Measurements from ENCODE around the gene PRKAG1.

Gene PRKAG1

DNA sequence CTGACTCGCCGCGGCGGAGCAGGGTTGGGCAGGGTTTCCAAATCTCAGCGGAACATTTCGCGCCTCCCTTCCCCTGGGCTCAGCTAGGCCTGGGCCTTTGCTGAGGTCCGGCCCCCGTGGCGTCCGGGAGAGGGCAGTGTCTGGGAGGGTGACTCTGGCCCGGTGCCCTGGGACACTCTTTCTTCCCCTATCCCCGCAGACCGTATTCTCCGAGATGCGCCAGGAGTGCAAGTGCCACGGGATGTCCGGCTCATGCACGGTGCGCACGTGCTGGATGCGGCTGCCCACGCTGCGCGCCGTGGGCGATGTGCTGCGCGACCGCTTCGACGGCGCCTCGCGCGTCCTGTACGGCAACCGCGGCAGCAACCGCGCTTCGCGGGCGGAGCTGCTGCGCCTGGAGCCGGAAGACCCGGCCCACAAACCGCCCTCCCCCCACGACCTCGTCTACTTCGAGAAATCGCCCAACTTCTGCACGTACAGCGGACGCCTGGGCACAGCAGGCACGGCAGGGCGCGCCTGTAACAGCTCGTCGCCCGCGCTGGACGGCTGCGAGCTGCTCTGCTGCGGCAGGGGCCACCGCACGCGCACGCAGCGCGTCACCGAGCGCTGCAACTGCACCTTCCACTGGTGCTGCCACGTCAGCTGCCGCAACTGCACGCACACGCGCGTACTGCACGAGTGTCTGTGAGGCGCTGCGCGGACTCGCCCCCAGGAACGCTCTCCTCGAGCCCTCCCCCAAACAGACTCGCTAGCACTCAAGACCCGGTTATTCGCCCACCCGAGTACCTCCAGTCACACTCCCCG, 37.4 kb downstream of the PRKAG1 start:
- TF ChIP-seq POLR2A (IDR thresholded peaks at IDR 0.05; ENCODE audit: low read depth, low read length) = no peak
- no peak for FAIRE-seq

DNA sequence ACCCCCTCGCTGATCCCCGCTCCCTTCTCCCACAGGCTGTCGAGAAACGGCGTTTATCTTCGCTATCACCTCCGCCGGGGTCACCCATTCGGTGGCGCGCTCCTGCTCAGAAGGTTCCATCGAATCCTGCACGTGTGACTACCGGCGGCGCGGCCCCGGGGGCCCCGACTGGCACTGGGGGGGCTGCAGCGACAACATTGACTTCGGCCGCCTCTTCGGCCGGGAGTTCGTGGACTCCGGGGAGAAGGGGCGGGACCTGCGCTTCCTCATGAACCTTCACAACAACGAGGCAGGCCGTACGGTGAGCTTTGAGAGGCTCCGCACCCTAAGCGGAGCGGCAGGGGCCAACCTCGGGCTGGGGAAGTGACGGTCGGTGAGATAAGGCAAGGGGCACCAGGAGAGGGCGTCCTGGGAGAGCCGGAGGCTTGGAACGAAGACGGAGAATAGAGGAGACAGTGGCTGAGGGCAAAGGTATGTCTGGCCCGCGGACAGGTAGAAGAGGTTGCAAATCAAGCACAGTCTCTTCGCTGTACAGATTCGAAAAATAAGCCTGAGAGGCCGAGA, 38.1 kb downstream of the PRKAG1 start:
- FAIRE-seq (no peak), DNase-seq (ENCODE audit: insufficient read length, low spot score) (no peak)
- no peak for TF ChIP-seq POLR2A (IDR thresholded peaks at IDR 0.05; ENCODE audit: low read depth, low read length)

More for the DNA sequence above, 37.4 kb downstream of the PRKAG1 start:
- DNase-seq (ENCODE audit: insufficient read length, low spot score) = no peak

DNA sequence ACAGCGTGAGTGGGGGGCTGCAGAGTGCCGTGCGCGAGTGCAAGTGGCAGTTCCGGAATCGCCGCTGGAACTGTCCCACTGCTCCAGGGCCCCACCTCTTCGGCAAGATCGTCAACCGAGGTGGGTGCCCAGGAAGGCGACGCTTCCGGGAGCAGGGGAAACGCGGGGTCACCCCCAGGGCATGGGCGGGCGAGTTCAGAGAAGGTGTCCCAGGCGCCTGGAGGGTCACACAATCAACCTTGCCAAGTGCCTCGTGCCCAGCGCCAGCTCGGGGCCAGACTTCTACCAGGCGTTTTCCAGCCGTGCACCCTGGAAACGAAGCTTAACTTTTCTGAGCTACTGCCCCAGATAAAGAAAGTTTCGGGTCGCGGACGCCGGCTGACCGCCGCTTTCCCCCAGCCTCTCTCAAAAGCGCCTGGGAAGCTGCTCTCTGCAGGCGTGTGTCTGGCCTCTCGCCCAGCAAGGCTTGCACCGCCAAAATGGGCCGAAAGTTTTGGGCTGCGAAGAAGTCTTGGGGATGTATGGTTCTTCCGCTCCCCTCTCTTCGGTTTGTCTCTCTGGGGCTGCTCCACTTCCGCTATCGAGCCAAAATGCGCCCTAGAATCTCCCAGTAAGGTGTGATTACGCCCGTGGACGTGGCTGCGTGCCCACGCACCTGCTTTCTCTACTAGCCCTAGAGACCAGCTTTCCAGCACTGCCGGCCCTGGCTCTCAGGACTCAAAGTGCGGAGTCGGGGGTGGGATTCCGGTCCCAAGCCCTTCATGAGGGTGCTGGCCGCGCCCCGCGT, 38.8 kb downstream of the PRKAG1 start:
- DNase-seq (ENCODE audit: insufficient read length, low spot score) (no peak), FAIRE-seq (no peak)
- TF ChIP-seq POLR2A (IDR thresholded peaks at IDR 0.05; ENCODE audit: low read depth, low read length) = no peak

DNA sequence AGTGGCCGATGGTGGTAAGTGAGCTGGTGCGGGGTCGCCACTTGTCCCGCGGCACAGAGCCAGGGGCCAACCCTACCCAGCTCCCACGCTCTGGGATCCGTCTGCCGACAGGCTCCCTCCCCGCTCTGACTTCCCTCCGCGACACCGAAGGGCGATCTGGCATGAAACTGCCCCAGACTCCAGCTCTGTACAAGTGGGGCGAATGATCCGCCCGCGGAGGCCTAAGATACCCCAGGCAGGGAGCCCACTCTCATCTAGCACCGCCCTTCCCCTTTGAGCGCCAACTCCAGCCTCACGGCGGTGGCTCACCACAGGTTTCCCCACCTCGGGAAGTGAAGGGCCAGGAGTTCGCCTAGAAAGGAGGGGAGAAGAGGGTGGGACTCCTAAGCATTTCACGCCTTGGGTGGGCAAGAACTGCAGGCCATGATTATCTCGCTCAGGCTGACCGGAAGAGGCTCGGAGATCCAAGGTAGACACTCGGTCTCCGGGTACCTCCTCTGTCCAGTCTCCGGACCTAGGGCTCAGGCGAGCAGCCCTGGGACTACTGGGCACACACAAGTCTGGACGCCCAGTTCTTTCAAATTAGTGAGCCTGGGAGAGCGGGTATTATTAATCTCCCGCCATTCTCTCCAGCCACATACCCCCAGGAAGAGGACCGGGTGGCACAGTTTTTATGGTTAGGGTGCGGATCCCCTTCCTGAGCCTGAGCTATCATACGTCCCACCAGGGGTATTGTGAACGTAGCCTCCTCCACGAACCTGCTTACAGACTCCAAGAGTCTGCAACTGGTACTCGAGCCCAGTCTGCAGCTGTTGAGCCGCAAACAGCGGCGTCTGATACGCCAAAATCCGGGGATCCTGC, 39.6 kb downstream of the PRKAG1 start:
- DNase-seq (ENCODE audit: insufficient read length, low spot score) (no peak), FAIRE-seq (no peak)
- no peak for TF ChIP-seq POLR2A (IDR thresholded peaks at IDR 0.05; ENCODE audit: low read depth, low read length)

DNA sequence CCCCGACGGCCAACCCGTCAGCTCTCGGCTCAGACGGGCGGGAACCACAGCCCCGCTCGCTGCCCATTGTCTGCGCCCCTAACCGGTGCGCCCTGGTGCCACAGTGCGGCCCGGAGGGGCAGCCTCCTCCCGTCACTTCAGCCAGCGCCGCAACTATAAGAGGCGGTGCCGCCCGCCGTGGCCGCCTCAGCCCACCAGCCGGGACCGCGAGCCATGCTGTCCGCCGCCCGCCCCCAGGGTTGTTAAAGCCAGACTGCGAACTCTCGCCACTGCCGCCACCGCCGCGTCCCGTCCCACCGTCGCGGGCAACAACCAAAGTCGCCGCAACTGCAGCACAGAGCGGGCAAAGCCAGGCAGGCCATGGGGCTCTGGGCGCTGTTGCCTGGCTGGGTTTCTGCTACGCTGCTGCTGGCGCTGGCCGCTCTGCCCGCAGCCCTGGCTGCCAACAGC, 40.3 kb downstream of the PRKAG1 start, which contains the start of gene WNT1:
Gene WNT1, plus strand, starts transcription at position 32 of the 450 bp plus-strand sequence. Its CDS starts 329 bp downstream, at position 361.
- DNase-seq (ENCODE audit: insufficient read length, low spot score) (no peak), FAIRE-seq (no peak)
- no peak for TF ChIP-seq POLR2A (IDR thresholded peaks at IDR 0.05; ENCODE audit: low read depth, low read length)

DNA sequence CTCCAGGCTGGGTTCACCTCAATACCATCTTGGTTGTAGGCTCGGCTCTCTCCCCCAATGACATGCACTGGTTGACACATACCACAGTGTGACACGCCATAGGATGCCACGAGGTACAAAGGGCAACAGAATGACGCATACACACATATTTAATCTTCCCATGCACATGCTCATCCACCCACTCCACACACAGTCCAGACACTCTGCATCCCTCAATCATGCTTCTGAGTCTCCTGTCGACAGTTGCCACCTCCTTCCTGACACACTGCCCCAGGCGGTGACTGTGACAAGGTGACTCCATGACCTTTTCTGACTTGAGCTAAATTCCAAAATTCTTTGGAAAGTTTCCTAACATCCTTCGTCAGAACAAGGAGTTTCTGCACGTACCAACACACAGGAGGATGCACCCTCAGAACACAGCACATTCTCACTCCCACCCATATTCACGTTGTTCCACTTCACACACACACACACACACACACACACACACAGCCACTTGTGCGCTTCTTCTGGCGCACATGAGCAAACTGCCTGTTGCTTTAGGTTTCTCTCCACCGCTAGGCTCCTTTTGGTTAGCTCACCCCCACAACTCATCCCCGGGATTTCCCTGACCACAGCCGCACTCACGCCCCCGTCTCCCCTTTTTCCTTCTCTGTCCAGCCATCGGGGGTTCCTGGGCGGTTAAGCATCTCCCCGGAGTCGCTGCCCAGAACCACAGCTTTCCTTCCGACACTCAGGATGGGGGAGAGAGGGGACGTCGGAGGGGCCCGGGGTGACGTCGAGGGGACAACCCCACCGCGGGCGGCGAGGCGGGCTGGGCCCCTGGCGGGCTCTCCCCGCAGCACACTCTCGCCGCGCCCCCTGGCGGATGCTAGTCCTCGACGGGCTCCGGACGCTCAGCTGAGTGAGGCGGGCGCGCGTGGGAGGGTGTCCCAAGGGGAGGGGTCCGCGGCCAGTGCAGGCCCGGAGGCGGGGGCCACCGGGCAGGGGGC, 41.0 kb downstream of the PRKAG1 start:
- DNase-seq (ENCODE audit: insufficient read length, low spot score) (no peak), FAIRE-seq (no peak)
- TF ChIP-seq POLR2A (IDR thresholded peaks at IDR 0.05; ENCODE audit: low read depth, low read length) = no peak

DNA sequence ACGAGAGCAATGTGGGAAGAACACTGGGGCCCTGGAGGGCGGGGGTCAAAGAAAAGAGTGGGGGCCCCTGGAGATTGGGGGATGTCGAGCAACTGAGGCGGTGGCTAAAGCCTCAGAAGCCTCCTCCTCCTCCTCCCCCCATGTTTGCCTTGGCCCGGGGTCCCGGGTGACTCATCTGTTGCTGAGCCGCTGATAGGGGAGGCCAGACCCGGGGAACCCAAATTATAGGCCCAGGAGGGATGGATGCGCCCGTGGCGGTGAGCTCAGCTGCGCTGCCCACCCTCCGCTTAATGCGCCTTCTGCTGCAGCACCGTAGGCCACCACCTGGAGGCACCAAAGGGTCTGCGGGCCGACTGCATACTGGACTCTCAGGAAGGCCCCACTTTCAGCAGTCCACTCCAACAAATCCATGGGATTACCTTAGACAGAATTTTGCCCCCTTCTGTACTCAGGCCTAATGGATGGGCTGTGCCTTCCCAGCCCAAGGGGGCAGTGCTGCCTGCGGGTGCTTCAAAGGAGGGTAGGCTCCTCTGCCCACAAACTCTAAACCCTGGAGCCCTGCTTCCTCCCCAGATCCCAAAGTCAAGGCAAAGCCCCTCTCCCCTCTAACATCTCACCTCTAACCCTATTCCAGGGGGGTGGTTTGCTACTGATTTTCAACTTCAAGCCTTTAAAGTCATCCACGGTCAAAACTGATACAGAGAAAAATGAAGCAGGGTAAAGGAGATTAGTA, 44.5 kb downstream of the PRKAG1 start:
- TF ChIP-seq POLR2A (IDR thresholded peaks at IDR 0.05; ENCODE audit: low read depth, low read length) = no peak
- no peak for FAIRE-seq
- peak; percentile 23 for DNase-seq (ENCODE audit: insufficient read length, low spot score)

DNA sequence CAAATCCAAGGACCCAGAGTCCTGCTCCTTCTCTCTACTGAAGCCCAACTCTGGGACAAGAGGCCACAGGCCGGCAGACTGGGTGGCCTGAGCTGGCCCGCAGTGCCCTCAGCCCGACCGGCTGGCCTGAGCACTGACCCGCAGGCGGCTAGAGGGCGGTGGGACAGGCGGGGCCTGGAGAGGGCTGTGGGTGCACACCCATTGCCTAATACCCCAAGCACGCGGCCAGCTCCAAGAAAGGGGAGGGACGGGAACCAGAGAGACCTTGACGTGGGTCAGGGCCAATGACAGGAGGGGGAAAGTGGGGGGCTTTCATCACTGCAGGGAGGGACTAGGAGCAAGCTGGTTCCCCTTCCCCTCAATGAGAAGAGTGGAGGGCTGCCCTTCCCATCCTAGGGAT, 45.0 kb downstream of the PRKAG1 start:
- FAIRE-seq = no peak
- peak; percentile 2 for DNase-seq (ENCODE audit: insufficient read length, low spot score)
- TF ChIP-seq POLR2A (IDR thresholded peaks at IDR 0.05; ENCODE audit: low read depth, low read length) = no peak

DNA sequence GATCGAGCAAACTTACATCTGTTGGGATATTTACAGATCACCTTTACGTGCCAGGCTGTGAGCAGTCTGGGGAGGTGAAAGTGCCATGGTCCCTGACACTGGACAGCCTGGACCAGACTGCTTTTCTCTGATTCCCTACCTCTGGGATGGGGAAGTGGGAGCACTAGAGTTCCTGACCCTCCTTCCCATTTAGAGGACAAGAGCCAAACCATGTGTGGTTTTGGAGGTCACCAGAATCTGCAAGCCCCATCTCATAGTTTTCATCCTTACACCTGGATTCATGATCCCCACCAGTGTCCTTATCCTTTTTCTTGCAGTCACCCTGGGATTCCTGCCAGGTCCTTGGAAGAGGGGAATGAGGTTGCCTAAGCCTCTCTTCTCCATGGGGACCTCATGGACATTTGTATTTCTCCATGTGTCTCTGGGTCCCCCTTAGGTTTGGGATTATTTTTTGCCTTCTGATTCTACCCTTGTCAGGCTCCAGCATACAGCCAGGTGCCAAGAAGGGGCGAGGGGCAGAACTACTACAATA, 45.6 kb downstream of the PRKAG1 start:
- FAIRE-seq = no peak

DNA sequence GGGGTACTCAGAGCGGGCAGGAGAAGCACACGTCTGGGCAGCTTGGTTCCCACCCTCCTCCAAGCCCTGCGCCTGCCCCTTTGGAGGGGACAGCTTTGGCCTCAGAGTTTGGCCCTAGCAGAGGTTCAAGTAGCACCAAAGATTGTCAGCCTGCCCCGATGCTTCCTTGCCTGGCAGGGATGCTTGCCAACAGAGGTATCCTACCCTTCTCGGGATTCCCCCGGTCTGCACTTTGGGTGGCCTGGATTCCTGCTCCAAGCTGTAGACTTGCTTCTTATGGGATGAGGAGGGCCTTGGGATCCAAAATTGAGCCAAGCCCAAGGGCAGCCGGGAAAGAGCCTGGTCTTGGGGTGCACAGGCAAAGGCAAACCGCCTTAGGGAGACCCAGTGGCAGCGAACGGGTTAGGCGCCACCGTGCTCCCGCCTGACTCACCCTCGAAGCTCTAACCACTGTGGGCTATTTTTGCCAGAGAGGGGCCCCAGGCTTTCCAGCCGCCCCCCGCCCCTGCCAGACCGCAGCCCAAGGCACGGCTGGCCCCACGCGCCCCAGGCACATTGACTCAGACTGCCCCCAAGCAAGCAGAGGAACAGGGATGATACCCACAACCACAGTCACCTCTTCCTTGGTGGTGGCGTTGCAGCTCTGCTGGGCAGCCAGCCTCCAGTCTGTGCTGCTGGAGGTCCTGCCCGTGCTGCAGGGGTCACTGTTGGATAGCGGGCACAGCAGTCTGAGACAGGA, 46.2 kb downstream of the PRKAG1 start:
- no peak for FAIRE-seq
- DNase-seq (ENCODE audit: insufficient read length, low spot score) = peak; percentile 75
- TF ChIP-seq POLR2A (IDR thresholded peaks at IDR 0.05; ENCODE audit: low read depth, low read length) = no peak

More for the DNA sequence above, 45.6 kb downstream of the PRKAG1 start:
- TF ChIP-seq POLR2A (IDR thresholded peaks at IDR 0.05; ENCODE audit: low read depth, low read length) = no peak
- DNase-seq (ENCODE audit: insufficient read length, low spot score) = peak; percentile 19
